Adipocyte (in vitro differentiated cells): ENCODE measurements around the gene OASL.

Source experiments
- DNase-seq: peaks from one replicate; pipeline ENCODE4 v3.0.0-alpha.2; 2015; ENCODE audit warnings: low read depth
- H3K27me3 ChIP-seq: replicated peaks from 2 replicates; pipeline ENCODE4 v1.7.0; 2013; ENCODE audit warnings: mild to moderate bottlenecking, low read length, moderate library complexity; ENCODE audit not compliant: control insufficient read depth, insufficient read depth
- H3K36me3 ChIP-seq: 2 replicates; pipeline ENCODE4 v1.7.0; 2013; ENCODE audit warnings: low read length, mild to moderate bottlenecking, moderate library complexity; ENCODE audit not compliant: control insufficient read depth, insufficient read depth, severe bottlenecking
- H3K4me1 ChIP-seq: 2 replicates; pipeline ENCODE4 v1.7.0; 2013; ENCODE audit warnings: mild to moderate bottlenecking, low read length, moderate library complexity; ENCODE audit not compliant: control insufficient read depth, insufficient read depth
- H3K4me3 ChIP-seq: 2 replicates; pipeline ENCODE4 v1.7.0; 2013; ENCODE audit warnings: mild to moderate bottlenecking, low read length, moderate library complexity
- H3K9ac ChIP-seq: 2 replicates; pipeline ENCODE4 v1.7.0; 2013; ENCODE audit warnings: mild to moderate bottlenecking, low read length, moderate library complexity
- H3K9me3 ChIP-seq: 2 replicates; pipeline ENCODE4 v1.7.0; 2013; ENCODE audit warnings: mild to moderate bottlenecking, low read length, moderate library complexity; ENCODE audit not compliant: control insufficient read depth

The OASL gene

GRCh38 chr12:121009741-121010140 is 29.3 kb downstream of the OASL start:
- Histone ChIP-seq H3K4me1 (no peaks in the 10 kb centered on the region), H3K9me3 (no peaks in the 10 kb centered on the region), H3K4me3 (no peak overlapping the region), H3K9ac (no peak overlapping the region), H3K36me3 (peaks cover 52% of the 10 kb centered on the region), H3K27me3 (no peaks in the 10 kb centered on the region)
- DNase-seq, result peak; percentile 48

- DNase-seq, result no peak
- Histone ChIP-seq H3K27me3 (no peaks in the 10 kb centered on the region), H3K4me3 (no peak overlapping the region), H3K4me1 (no peaks in the 10 kb centered on the region), H3K36me3 (peaks cover 64% of the 10 kb centered on the region), H3K9me3 (no peaks in the 10 kb centered on the region), H3K9ac (no peak overlapping the region)
Observed at GRCh38 chr12:121008347-121009098, 30.5 kb downstream of the OASL start.

- Histone ChIP-seq H3K9me3 (no peaks in the 10 kb centered on the region), H3K9ac (no peak overlapping the region), H3K36me3 (peaks cover 56% of the 10 kb centered on the region), H3K4me1 (no peaks in the 10 kb centered on the region), H3K27me3 (no peaks in the 10 kb centered on the region), H3K4me3 (no peak overlapping the region)
- peak; percentile 50 for DNase-seq
Observed at GRCh38 chr12:121005346-121005815, 33.7 kb downstream of the OASL start.

DNA sequence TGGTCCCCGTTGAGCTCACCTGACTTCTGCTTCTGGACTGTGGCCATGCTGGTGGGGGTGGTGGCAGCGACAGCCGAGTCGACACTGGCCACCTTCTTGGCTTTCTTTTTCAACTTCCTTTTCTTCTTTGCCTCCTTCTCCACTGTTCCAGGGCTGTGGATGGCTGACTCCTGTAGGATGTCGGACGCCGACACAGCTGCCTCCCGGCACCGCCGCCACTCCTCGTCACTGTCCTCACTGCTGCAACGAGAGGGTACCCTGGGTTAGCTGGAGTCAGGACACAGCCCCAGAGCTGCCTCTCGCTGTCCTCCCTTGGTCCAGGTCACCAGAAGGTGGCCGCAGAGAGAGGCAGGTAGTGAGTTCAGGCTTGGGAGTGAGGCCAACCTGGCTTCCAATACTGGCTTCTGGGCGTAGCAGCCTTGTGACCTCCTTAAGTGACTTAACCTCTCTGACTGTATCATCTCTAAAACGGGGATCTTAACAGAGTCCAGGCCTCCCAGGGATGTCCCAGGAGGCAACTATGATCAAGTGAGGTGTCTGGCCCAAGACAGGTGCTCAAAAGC is 34.7 kb downstream of the OASL start:
- DNase-seq, result no peak
- Histone ChIP-seq H3K9ac (no peak overlapping the region), H3K27me3 (no peaks in the 10 kb centered on the region), H3K4me1 (peaks cover 7% of the 10 kb centered on the region), H3K36me3 (peaks cover 47% of the 10 kb centered on the region), H3K4me3 (no peak overlapping the region), H3K9me3 (no peaks in the 10 kb centered on the region)

DNA sequence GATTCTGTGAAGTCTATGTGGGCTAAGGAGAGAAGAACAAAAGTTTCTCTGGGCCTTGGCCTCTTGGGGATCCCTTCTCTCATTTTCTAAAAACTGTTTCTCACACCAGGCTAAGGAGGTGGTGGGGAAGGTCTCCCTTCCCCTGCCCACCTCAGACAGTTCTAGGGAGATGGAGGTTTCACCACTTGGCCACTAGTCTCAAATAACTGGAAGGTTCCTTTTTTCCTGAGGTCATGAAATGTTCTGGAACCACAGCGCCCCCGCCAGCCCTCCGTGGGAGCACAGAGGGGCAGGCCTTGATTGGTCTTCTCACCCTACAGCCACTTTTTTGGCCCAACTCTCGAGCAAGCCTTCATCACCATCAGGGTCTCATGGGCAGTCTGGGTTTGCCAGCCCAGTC is 35.4 kb downstream of the OASL start:
- peaks cover 5% of the 10 kb centered on the region for H3K27me3 ChIP-seq
- peaks cover 7% of the 10 kb centered on the region for H3K4me1 ChIP-seq
- H3K9ac ChIP-seq, result no peak overlapping the region
- H3K9me3 ChIP-seq, result no peaks in the 10 kb centered on the region
- no peak overlapping the region for H3K4me3 ChIP-seq
- no peak for DNase-seq
- H3K36me3 ChIP-seq, result peaks cover 40% of the 10 kb centered on the region

DNA sequence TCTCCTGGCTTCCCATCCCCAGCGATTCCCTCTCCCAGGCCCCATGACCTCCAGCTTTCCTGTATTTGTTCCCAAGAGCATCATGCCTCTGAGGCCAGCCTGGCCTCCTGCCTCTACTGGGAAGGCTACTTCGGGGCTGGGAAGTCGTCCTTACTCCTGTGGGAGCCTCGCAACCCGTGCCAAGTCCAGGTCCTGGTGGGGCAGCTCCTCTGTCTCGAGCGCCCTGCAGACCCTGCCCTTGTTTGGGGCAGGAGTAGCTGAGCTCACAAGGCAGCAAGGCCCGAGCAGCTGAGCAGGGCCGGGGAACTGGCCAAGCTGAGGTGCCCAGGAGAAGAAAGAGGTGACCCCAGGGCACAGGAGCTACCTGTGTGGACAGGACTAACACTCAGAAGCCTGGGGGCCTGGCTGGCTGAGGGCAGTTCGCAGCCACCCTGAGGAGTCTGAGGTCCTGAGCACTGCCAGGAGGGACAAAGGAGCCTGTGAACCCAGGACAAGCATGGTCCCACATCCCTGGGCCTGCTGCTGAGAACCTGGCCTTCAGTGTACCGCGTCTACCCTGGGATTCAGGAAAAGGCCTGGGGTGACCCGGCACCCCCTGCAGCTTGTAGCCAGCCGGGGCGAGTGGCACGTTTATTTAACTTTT is 37.1 kb downstream of the OASL start:
- no peak for DNase-seq
- Histone ChIP-seq H3K4me1 (peaks cover 7% of the 10 kb centered on the region), H3K27me3 (peaks cover 16% of the 10 kb centered on the region), H3K9ac (no peak overlapping the region), H3K4me3 (no peak overlapping the region), H3K9me3 (no peaks in the 10 kb centered on the region), H3K36me3 (peaks cover 28% of the 10 kb centered on the region)

GRCh38 chr12:121001060-121001459 is 38.0 kb downstream of the OASL start:
- no peak for DNase-seq
- no peaks in the 10 kb centered on the region for H3K9me3 ChIP-seq
- H3K27me3 ChIP-seq, result peaks cover 22% of the 10 kb centered on the region
- peaks cover 7% of the 10 kb centered on the region for H3K4me1 ChIP-seq
- H3K36me3 ChIP-seq, result peaks cover 26% of the 10 kb centered on the region
- no peak overlapping the region for H3K9ac ChIP-seq
- no peak overlapping the region for H3K4me3 ChIP-seq

DNA sequence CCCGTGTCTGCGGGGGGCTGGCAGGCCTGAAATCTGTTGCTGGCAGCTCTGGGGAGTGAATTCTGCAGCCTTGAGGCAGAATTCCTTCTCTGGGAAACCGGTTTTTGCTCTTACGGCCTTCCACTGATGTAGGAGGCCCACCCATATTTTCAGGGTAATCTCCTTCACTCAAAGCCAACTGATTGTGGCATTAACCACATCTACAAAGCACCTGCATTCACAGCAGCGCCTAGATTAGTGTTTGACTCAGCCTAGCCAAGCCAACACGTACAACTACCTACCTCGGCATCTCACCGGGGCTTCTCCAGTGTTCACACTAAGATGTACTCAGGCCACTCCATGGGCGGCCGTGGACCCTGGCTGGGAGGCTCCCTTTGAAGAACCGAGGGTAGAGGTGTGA is 38.5 kb downstream of the OASL start:
- DNase-seq, result no peak
- no peak overlapping the region for H3K9ac ChIP-seq
- no peak overlapping the region for H3K4me3 ChIP-seq
- peaks cover 7% of the 10 kb centered on the region for H3K4me1 ChIP-seq
- peaks cover 28% of the 10 kb centered on the region for H3K27me3 ChIP-seq
- H3K36me3 ChIP-seq, result peaks cover 21% of the 10 kb centered on the region
- no peaks in the 10 kb centered on the region for H3K9me3 ChIP-seq

GRCh38 chr12:120999191-121000120 is 39.6 kb downstream of the OASL start:
- peak; percentile 23 for DNase-seq
- Histone ChIP-seq H3K4me3 (no peak overlapping the region), H3K9ac (no peak overlapping the region), H3K36me3 (peaks cover 15% of the 10 kb centered on the region), H3K27me3 (peaks cover 38% of the 10 kb centered on the region), H3K4me1 (peaks cover 7% of the 10 kb centered on the region), H3K9me3 (no peaks in the 10 kb centered on the region)

- DNase-seq, result no peak
- Histone ChIP-seq H3K4me1 (peaks cover 7% of the 10 kb centered on the region), H3K9me3 (no peaks in the 10 kb centered on the region), H3K9ac (no peak overlapping the region), H3K27me3 (peaks cover 49% of the 10 kb centered on the region), H3K36me3 (peaks cover 5% of the 10 kb centered on the region), H3K4me3 (no peak overlapping the region)
Observed at GRCh38 chr12:120998435-120998834, 40.6 kb downstream of the OASL start.

- Histone ChIP-seq H3K27me3 (peaks cover 59% of the 10 kb centered on the region), H3K9me3 (no peaks in the 10 kb centered on the region), H3K36me3 (no peaks in the 10 kb centered on the region), H3K9ac (no peak overlapping the region), H3K4me1 (peaks cover 7% of the 10 kb centered on the region), H3K4me3 (no peak overlapping the region)
- no peak for DNase-seq
Observed at GRCh38 chr12:120997448-120997847, 41.6 kb downstream of the OASL start.
